ENCODE measurements around the gene CD160.

- no peak for TF ChIP-seq POLR2AphosphoS5 (IDR thresholded peaks at IDR 0.05; ENCODE audit: low read depth, low read length)
- TF ChIP-seq, protein P1, sequence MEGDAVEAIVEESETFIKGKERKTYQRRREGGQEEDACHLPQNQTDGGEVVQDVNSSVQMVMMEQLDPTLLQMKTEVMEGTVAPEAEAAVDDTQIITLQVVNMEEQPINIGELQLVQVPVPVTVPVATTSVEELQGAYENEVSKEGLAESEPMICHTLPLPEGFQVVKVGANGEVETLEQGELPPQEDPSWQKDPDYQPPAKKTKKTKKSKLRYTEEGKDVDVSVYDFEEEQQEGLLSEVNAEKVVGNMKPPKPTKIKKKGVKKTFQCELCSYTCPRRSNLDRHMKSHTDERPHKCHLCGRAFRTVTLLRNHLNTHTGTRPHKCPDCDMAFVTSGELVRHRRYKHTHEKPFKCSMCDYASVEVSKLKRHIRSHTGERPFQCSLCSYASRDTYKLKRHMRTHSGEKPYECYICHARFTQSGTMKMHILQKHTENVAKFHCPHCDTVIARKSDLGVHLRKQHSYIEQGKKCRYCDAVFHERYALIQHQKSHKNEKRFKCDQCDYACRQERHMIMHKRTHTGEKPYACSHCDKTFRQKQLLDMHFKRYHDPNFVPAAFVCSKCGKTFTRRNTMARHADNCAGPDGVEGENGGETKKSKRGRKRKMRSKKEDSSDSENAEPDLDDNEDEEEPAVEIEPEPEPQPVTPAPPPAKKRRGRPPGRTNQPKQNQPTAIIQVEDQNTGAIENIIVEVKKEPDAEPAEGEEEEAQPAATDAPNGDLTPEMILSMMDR (IDR thresholded peaks at IDR 0.05), result no peak
Measured at GRCh38 chr1:145707183-145707867, 12.0 kb upstream of the CD160 start, which contains the start of gene PDZK1.
